Epithelial cell of proximal tubule (primary cell): ENCODE measurements around the gene SDK1. TPM values are rescaled to one million over a fixed set of nuclear protein-coding genes. Genes with fewer than 3 reads are reported as not detected.

ENCODE experiments used
- DNase-seq: peaks from one replicate; pipeline ENCODE4 v3.0.0-alpha.2; 2011; ENCODE audit warnings: low read depth
- H3K4me3 ChIP-seq: 2 replicates; pipeline ENCODE4 v1.5.1; 2011; ENCODE audit warnings: low read depth, mild to moderate bottlenecking, low read length
- CTCF ChIP-seq: conservative IDR thresholded peaks from 2 replicates; pipeline ENCODE4 v1.5.1; 2012; ENCODE audit warnings: low read depth, mild to moderate bottlenecking, low read length
- total RNA-seq: library from RNA; depleted of rRNA; stranded (reverse); fragments of >200 nt; gene quantifications from 2 replicates; pipeline ENCODE4 v1.2.3, GENCODE V29; 2015

Gene SDK1
- total RNA-seq, 1 donor from 2014 or later = 0.75 TPM

GRCh38 chr7:4078580-4078979 is 777.5 kb downstream of the SDK1 start:
- H3K4me3 ChIP-seq = no peak overlapping the region
- TF ChIP-seq CTCF = no peak
- no peak for DNase-seq

- H3K4me3 ChIP-seq = no peak overlapping the region
- DNase-seq = no peak
- no peak for TF ChIP-seq CTCF
Observed at GRCh38 chr7:4079366-4079765, 778.3 kb downstream of the SDK1 start.

GRCh38 chr7:4079956-4080355 is 778.9 kb downstream of the SDK1 start:
- no peak for TF ChIP-seq CTCF
- no peak overlapping the region for H3K4me3 ChIP-seq
- no peak for DNase-seq

- DNase-seq = no peak
- TF ChIP-seq CTCF = no peak
- H3K4me3 ChIP-seq = no peak overlapping the region
Observed at GRCh38 chr7:4080954-4081353, 779.9 kb downstream of the SDK1 start.

- H3K4me3 ChIP-seq = no peak overlapping the region
- no peak for TF ChIP-seq CTCF
- no peak for DNase-seq
Observed at GRCh38 chr7:4083513-4083912, 782.5 kb downstream of the SDK1 start.

- H3K4me3 ChIP-seq = no peak overlapping the region
- no peak for TF ChIP-seq CTCF
- DNase-seq = no peak
Observed at GRCh38 chr7:4084271-4084670, 783.2 kb downstream of the SDK1 start.

- no peak for TF ChIP-seq CTCF
- no peak overlapping the region for H3K4me3 ChIP-seq
- DNase-seq = no peak
Observed at GRCh38 chr7:4085937-4086691, 785.1 kb downstream of the SDK1 start.
